ENCODE data around the gene SLC35F5. TPM values are rescaled to one million over a fixed set of nuclear protein-coding genes. Genes with fewer than 3 reads are reported as not detected.
"Not testable (repeated sequence)": the region's sequence is repeated elsewhere in the genome, so short reads cannot be mapped to it uniquely, and the experiment has no call there.

The SLC35F5 gene
- 39.6 and 40.2 TPM in 2 replicates for total RNA-seq (2014; rRNA removed; shearing (Covaris generic))

GRCh38 chr2:113756355-113757137, at the start of gene SLC35F5:
SLC35F5 (minus strand) TSS chr2:113756642; CDS start chr2:113756409, 233 bp downstream.
- DNase-seq (ENCODE audit: low spot score): peak; percentile 83

- DNase-seq (ENCODE audit: low spot score): no peak
Observed at GRCh38 chr2:113799375-113799774, 42.9 kb upstream of the SLC35F5 start.

GRCh38 chr2:113797237-113797636, 40.8 kb upstream of the SLC35F5 start:
- no peak for DNase-seq (ENCODE audit: low spot score)

GRCh38 chr2:113796592-113797175, 40.2 kb upstream of the SLC35F5 start:
- DNase-seq (ENCODE audit: low spot score): no peak

- DNase-seq (ENCODE audit: low spot score): no peak
Observed at GRCh38 chr2:113795405-113795920, 39.0 kb upstream of the SLC35F5 start.

GRCh38 chr2:113791697-113792590, 35.5 kb upstream of the SLC35F5 start:
- DNase-seq (ENCODE audit: low spot score): no peak

- no peak for DNase-seq (ENCODE audit: low spot score)
Observed at GRCh38 chr2:113784823-113785744, 28.6 kb upstream of the SLC35F5 start.

GRCh38 chr2:113780472-113780871, 24.0 kb upstream of the SLC35F5 start:
- no peak for DNase-seq (ENCODE audit: low spot score)

- DNase-seq (ENCODE audit: low spot score): no peak
Observed at GRCh38 chr2:113777371-113777770, 20.9 kb upstream of the SLC35F5 start.

- DNase-seq (ENCODE audit: low spot score): no peak
Observed at GRCh38 chr2:113776949-113777348, 20.5 kb upstream of the SLC35F5 start.

GRCh38 chr2:113774616-113775015, 18.2 kb upstream of the SLC35F5 start:
- DNase-seq (ENCODE audit: low spot score): not testable (repeated sequence)

GRCh38 chr2:113770929-113771328, 14.5 kb upstream of the SLC35F5 start:
- no peak for DNase-seq (ENCODE audit: low spot score)

- DNase-seq (ENCODE audit: low spot score): no peak
Observed at GRCh38 chr2:113769555-113769954, 13.1 kb upstream of the SLC35F5 start.

- no peak for DNase-seq (ENCODE audit: low spot score)
Observed at GRCh38 chr2:113768770-113769169, 12.3 kb upstream of the SLC35F5 start.

- DNase-seq (ENCODE audit: low spot score): no peak
Observed at GRCh38 chr2:113767811-113768460, 11.5 kb upstream of the SLC35F5 start.

GRCh38 chr2:113765276-113765675, 8.8 kb upstream of the SLC35F5 start:
- no peak for DNase-seq (ENCODE audit: low spot score)

GRCh38 chr2:113762377-113763118, 6.1 kb upstream of the SLC35F5 start:
- DNase-seq (ENCODE audit: low spot score): no peak

GRCh38 chr2:113760400-113760799, 4.0 kb upstream of the SLC35F5 start:
- no peak for DNase-seq (ENCODE audit: low spot score)

GRCh38 chr2:113757138-113757657, 756 bp upstream of the SLC35F5 start:
- DNase-seq (ENCODE audit: low spot score): no peak
